Measurements from ENCODE around the gene ANAPC5.
A peak's percentile ranks its signal among the peaks of the same experiment; 100 is the strongest.

ANAPC5 gene

GRCh38 chr12:121357331-121357730 lies 5.1 kb upstream of the ANAPC5 start:
- H3K36me3 ChIP-seq (ENCODE audit: control insufficient read depth, insufficient read depth, low read length), result no peaks in the 10 kb centered on the region
- no peaks in the 10 kb centered on the region for H3K27me3 ChIP-seq (ENCODE audit: control insufficient read depth, insufficient read depth, low read length)
- H3K9ac ChIP-seq (ENCODE audit: low read depth, low read length), result no peak overlapping the region
- H3K4me1 ChIP-seq (ENCODE audit: control insufficient read depth, insufficient read depth, low read length), result no peaks in the 10 kb centered on the region
- no peaks in the 10 kb centered on the region for H3K9me3 ChIP-seq (ENCODE audit: control insufficient read depth, insufficient read depth, low read length)
- H3K4me3 ChIP-seq (ENCODE audit: low read depth, low read length), result no peak overlapping the region

- H3K27me3 ChIP-seq (ENCODE audit: control insufficient read depth, insufficient read depth, low read length), result no peaks in the 10 kb centered on the region
- H3K9me3 ChIP-seq (ENCODE audit: control insufficient read depth, insufficient read depth, low read length), result no peaks in the 10 kb centered on the region
- H3K9ac ChIP-seq (ENCODE audit: low read depth, low read length), result no peak overlapping the region
- H3K4me1 ChIP-seq (ENCODE audit: control insufficient read depth, insufficient read depth, low read length), result no peaks in the 10 kb centered on the region
- H3K4me3 ChIP-seq (ENCODE audit: low read depth, low read length), result no peak overlapping the region
- H3K36me3 ChIP-seq (ENCODE audit: control insufficient read depth, insufficient read depth, low read length), result no peaks in the 10 kb centered on the region
Observed at GRCh38 chr12:121356657-121357056, 4.4 kb upstream of the ANAPC5 start.

- Histone ChIP-seq H3K36me3 (ENCODE audit: control insufficient read depth, insufficient read depth, low read length) (no peaks in the 10 kb centered on the region), H3K27me3 (ENCODE audit: control insufficient read depth, insufficient read depth, low read length) (no peaks in the 10 kb centered on the region), H3K4me3 (ENCODE audit: low read depth, low read length) (no peak overlapping the region), H3K9me3 (ENCODE audit: control insufficient read depth, insufficient read depth, low read length) (no peaks in the 10 kb centered on the region), H3K4me1 (ENCODE audit: control insufficient read depth, insufficient read depth, low read length) (no peaks in the 10 kb centered on the region), H3K9ac (ENCODE audit: low read depth, low read length) (no peak overlapping the region)
Observed at GRCh38 chr12:121355818-121356217, 3.6 kb upstream of the ANAPC5 start.

DNA sequence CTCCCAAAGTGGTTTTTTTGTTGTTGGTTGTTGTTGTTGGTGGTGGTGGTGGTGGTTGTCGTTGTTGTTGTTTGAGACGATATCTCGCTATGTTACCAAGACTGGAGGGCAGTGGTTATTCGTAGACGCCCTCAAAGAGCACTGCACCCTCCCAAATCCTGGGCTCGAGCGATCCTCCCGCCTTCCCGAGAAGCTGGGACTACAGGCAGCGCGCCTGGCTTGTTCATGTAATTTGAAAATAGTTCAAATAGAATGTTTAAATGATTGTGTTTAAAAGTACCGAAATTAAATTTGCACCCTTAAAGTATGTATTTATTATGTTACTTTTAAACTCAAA lies 439 bp upstream of the ANAPC5 start:
- H3K4me1 ChIP-seq (ENCODE audit: control insufficient read depth, insufficient read depth, low read length), result no peaks in the 10 kb centered on the region
- no peaks in the 10 kb centered on the region for H3K9me3 ChIP-seq (ENCODE audit: control insufficient read depth, insufficient read depth, low read length)
- H3K36me3 ChIP-seq (ENCODE audit: control insufficient read depth, insufficient read depth, low read length), result no peaks in the 10 kb centered on the region
- H3K9ac ChIP-seq (ENCODE audit: low read depth, low read length), result no peak overlapping the region
- no peaks in the 10 kb centered on the region for H3K27me3 ChIP-seq (ENCODE audit: control insufficient read depth, insufficient read depth, low read length)
- peak overlapping the region; percentile 89 for H3K4me3 ChIP-seq (ENCODE audit: low read depth, low read length)

GRCh38 chr12:121346747-121347146 lies 5.5 kb downstream of the ANAPC5 start:
- peaks cover 16% of the 10 kb centered on the region for H3K36me3 ChIP-seq (ENCODE audit: control insufficient read depth, insufficient read depth, low read length)
- H3K4me3 ChIP-seq (ENCODE audit: low read depth, low read length), result no peak overlapping the region
- no peaks in the 10 kb centered on the region for H3K4me1 ChIP-seq (ENCODE audit: control insufficient read depth, insufficient read depth, low read length)
- H3K9ac ChIP-seq (ENCODE audit: low read depth, low read length), result no peak overlapping the region
- H3K27me3 ChIP-seq (ENCODE audit: control insufficient read depth, insufficient read depth, low read length), result no peaks in the 10 kb centered on the region
- H3K9me3 ChIP-seq (ENCODE audit: control insufficient read depth, insufficient read depth, low read length), result no peaks in the 10 kb centered on the region

- Histone ChIP-seq H3K4me1 (ENCODE audit: control insufficient read depth, insufficient read depth, low read length) (no peaks in the 10 kb centered on the region), H3K36me3 (ENCODE audit: control insufficient read depth, insufficient read depth, low read length) (peaks cover 16% of the 10 kb centered on the region), H3K9ac (ENCODE audit: low read depth, low read length) (no peak overlapping the region), H3K4me3 (ENCODE audit: low read depth, low read length) (no peak overlapping the region), H3K27me3 (ENCODE audit: control insufficient read depth, insufficient read depth, low read length) (no peaks in the 10 kb centered on the region), H3K9me3 (ENCODE audit: control insufficient read depth, insufficient read depth, low read length) (no peaks in the 10 kb centered on the region)
Observed at GRCh38 chr12:121345151-121345815, 6.9 kb downstream of the ANAPC5 start.

DNA sequence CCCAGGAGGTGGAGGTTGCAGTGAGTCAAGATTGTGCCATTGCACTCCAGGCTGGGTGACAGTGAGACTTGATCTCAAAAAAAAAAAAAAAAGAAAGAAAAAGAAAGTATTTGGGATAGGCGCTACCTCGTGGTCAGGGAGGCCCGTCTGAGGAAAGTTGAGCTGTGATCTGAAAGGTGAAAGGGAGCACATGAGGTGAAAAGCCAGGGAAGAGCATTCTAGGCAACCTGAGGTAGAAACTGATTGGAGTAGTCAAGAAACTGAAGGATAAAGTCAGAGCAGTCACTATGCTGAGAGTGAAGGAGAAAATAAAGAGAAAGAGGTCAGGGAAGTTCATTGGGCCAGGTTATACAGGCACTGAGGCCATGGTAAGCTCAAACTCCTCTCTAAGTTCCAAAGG lies 7.7 kb downstream of the ANAPC5 start:
- Histone ChIP-seq H3K4me3 (ENCODE audit: low read depth, low read length) (no peak overlapping the region), H3K36me3 (ENCODE audit: control insufficient read depth, insufficient read depth, low read length) (peaks cover 16% of the 10 kb centered on the region), H3K27me3 (ENCODE audit: control insufficient read depth, insufficient read depth, low read length) (no peaks in the 10 kb centered on the region), H3K9me3 (ENCODE audit: control insufficient read depth, insufficient read depth, low read length) (no peaks in the 10 kb centered on the region), H3K4me1 (ENCODE audit: control insufficient read depth, insufficient read depth, low read length) (no peaks in the 10 kb centered on the region), H3K9ac (ENCODE audit: low read depth, low read length) (no peak overlapping the region)

GRCh38 chr12:121337416-121337815 lies 14.8 kb downstream of the ANAPC5 start:
- no peaks in the 10 kb centered on the region for H3K4me1 ChIP-seq (ENCODE audit: control insufficient read depth, insufficient read depth, low read length)
- no peak overlapping the region for H3K9ac ChIP-seq (ENCODE audit: low read depth, low read length)
- no peak overlapping the region for H3K4me3 ChIP-seq (ENCODE audit: low read depth, low read length)
- H3K27me3 ChIP-seq (ENCODE audit: control insufficient read depth, insufficient read depth, low read length), result no peaks in the 10 kb centered on the region
- H3K9me3 ChIP-seq (ENCODE audit: control insufficient read depth, insufficient read depth, low read length), result no peaks in the 10 kb centered on the region
- peaks cover 12% of the 10 kb centered on the region for H3K36me3 ChIP-seq (ENCODE audit: control insufficient read depth, insufficient read depth, low read length)

DNA sequence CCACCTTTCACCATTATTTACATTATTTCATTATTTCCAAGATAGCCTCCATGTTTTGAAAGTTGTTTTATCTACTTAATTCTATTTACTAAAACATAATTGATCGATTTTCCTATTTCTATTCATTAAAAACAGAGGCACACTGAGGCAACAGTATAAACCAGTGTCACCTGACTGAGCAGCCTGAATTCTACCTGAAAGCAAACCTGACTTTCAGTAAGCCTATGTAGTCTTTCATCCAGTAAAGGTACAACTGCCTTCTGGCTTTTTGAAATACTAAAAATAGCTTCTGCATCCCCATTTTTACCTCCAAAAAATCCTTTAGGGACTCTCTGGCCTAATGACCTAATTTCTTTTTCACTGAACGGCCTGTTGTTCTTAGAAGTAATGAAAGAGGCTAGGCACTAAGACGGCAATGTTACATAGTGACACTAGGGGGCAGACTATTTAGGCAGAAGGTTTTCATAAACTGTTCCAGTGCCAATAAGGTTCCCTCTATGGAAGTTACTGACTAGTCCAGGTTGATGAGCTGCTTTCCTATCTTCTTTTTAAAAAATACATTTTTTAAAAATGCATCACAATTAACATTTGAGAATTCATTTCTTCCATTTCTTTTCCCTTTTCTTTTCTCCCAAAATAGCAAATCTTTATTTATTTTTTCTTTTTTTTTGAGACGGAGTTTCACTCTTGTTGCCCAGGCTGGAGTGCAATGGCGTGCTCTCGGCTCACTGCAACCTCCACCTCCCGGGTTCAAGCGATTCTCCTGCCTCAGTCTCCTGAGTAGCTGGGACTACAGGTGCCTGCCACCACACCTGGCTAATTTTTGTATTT lies 17.5 kb downstream of the ANAPC5 start:
- Histone ChIP-seq H3K9ac (ENCODE audit: low read depth, low read length) (no peak overlapping the region), H3K4me1 (ENCODE audit: control insufficient read depth, insufficient read depth, low read length) (no peaks in the 10 kb centered on the region), H3K27me3 (ENCODE audit: control insufficient read depth, insufficient read depth, low read length) (no peaks in the 10 kb centered on the region), H3K9me3 (ENCODE audit: control insufficient read depth, insufficient read depth, low read length) (no peaks in the 10 kb centered on the region), H3K4me3 (ENCODE audit: low read depth, low read length) (no peak overlapping the region), H3K36me3 (ENCODE audit: control insufficient read depth, insufficient read depth, low read length) (peaks cover 23% of the 10 kb centered on the region)

- Histone ChIP-seq H3K4me3 (ENCODE audit: low read depth, low read length) (no peak overlapping the region), H3K9ac (ENCODE audit: low read depth, low read length) (no peak overlapping the region), H3K36me3 (ENCODE audit: control insufficient read depth, insufficient read depth, low read length) (peaks cover 23% of the 10 kb centered on the region), H3K9me3 (ENCODE audit: control insufficient read depth, insufficient read depth, low read length) (no peaks in the 10 kb centered on the region), H3K4me1 (ENCODE audit: control insufficient read depth, insufficient read depth, low read length) (no peaks in the 10 kb centered on the region), H3K27me3 (ENCODE audit: control insufficient read depth, insufficient read depth, low read length) (no peaks in the 10 kb centered on the region)
Observed at GRCh38 chr12:121333747-121334146, 18.5 kb downstream of the ANAPC5 start.

DNA sequence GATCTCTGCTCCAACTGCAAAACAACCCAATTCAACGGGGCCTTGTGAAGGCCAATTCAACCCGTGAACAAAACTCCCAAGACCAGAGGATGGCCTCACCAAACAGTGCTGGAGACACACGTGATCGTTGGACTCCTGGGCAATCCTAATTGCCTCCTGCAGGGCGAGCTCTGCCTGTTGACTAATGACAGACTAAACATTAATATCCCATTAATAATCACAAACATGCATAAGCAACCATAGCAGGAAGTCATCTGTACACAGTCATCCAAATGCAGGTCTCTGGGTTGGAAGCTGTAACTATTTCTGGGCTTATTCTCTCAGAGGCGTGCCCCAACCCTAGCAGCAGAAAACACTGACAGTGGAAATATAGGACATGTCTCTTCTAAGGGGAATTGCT lies 21.0 kb downstream of the ANAPC5 start:
- H3K9me3 ChIP-seq (ENCODE audit: control insufficient read depth, insufficient read depth, low read length), result no peaks in the 10 kb centered on the region
- H3K27me3 ChIP-seq (ENCODE audit: control insufficient read depth, insufficient read depth, low read length), result no peaks in the 10 kb centered on the region
- no peaks in the 10 kb centered on the region for H3K4me1 ChIP-seq (ENCODE audit: control insufficient read depth, insufficient read depth, low read length)
- no peak overlapping the region for H3K9ac ChIP-seq (ENCODE audit: low read depth, low read length)
- H3K36me3 ChIP-seq (ENCODE audit: control insufficient read depth, insufficient read depth, low read length), result peaks cover 36% of the 10 kb centered on the region
- H3K4me3 ChIP-seq (ENCODE audit: low read depth, low read length), result no peak overlapping the region

DNA sequence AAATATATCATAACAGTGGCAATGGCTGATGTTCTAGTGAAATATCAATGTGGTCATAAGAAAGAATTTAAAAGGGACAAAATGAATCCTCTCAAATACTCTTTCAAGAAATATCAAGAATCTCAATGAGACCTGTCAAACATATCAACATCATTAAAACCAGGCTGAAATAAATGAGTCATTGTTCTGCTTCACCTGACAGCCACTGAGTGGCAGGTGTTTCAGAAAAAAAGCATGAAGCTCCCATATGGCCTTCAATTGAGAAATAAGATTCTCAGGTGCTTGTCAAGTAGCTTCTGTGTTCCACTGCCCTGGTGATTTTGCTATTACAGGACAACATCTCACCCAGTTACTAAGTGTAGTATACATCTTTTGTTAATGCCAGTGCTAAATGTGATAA lies 21.5 kb downstream of the ANAPC5 start:
- Histone ChIP-seq H3K9me3 (ENCODE audit: control insufficient read depth, insufficient read depth, low read length) (no peaks in the 10 kb centered on the region), H3K4me3 (ENCODE audit: low read depth, low read length) (no peak overlapping the region), H3K9ac (ENCODE audit: low read depth, low read length) (no peak overlapping the region), H3K36me3 (ENCODE audit: control insufficient read depth, insufficient read depth, low read length) (peaks cover 36% of the 10 kb centered on the region), H3K4me1 (ENCODE audit: control insufficient read depth, insufficient read depth, low read length) (no peaks in the 10 kb centered on the region), H3K27me3 (ENCODE audit: control insufficient read depth, insufficient read depth, low read length) (no peaks in the 10 kb centered on the region)
